Measurements from ENCODE around the gene PGA3. TPM values are rescaled to one million over a fixed set of nuclear protein-coding genes. Genes with fewer than 3 reads are reported as not detected.
"Not testable (repeated sequence)": the region's sequence is repeated elsewhere in the genome, so short reads cannot be mapped to it uniquely, and the experiment has no call there.

The PGA3 gene
- not detected for polyA plus RNA-seq (2012; ENCODE audit: insufficient read length, low read depth)

- not testable (repeated sequence) for TF ChIP-seq TAF1 (IDR thresholded peaks at IDR 0.05; ENCODE audit: borderline replicate concordance, insufficient read depth, low read length); SIN3A (IDR thresholded peaks at IDR 0.05; ENCODE audit: borderline replicate concordance, insufficient read depth, low read length); POLR2AphosphoS5 (IDR thresholded peaks at IDR 0.05; ENCODE audit: low read depth, low read length)
Measured at GRCh38 chr11:61202950-61203746, at the start of gene PGA3. TSS of gene PGA3 (plus strand) at chr11:61203515. CDS start at chr11:61203565, 50 bp downstream.

- no peak for TF ChIP-seq FOXP2 (optimal IDR thresholded peaks at IDR 0.05; ENCODE audit: borderline replicate concordance, extremely low read depth, extremely low read length, insufficient read depth)
- TF ChIP-seq POLR2AphosphoS5 (IDR thresholded peaks at IDR 0.05; ENCODE audit: low read depth, low read length) = no peak
- no peak for TF ChIP-seq REST (IDR thresholded peaks at IDR 0.05; ENCODE audit: insufficient read depth in 1 of 2, low read depth in 2 of 2, low read length in 2 of 2)
- TF ChIP-seq SIN3A (IDR thresholded peaks at IDR 0.05; ENCODE audit: borderline replicate concordance, insufficient read depth, low read length) = no peak
- no peak for TF ChIP-seq TAF1 (IDR thresholded peaks at IDR 0.05; ENCODE audit: borderline replicate concordance, insufficient read depth, low read length)
Measured at GRCh38 chr11:61153593-61154095, 49.7 kb upstream of the PGA3 start.

- TF ChIP-seq REST (IDR thresholded peaks at IDR 0.05; ENCODE audit: insufficient read depth in 1 of 2, low read depth in 2 of 2, low read length in 2 of 2) (no peak), SIN3A (IDR thresholded peaks at IDR 0.05; ENCODE audit: borderline replicate concordance, insufficient read depth, low read length) (no peak), TAF1 (IDR thresholded peaks at IDR 0.05; ENCODE audit: borderline replicate concordance, insufficient read depth, low read length) (no peak), POLR2AphosphoS5 (IDR thresholded peaks at IDR 0.05; ENCODE audit: low read depth, low read length) (no peak), FOXP2 (optimal IDR thresholded peaks at IDR 0.05; ENCODE audit: borderline replicate concordance, extremely low read depth, extremely low read length, insufficient read depth) (no peak)
Measured at GRCh38 chr11:61154528-61154927, 48.8 kb upstream of the PGA3 start.

- TF ChIP-seq POLR2AphosphoS5 (IDR thresholded peaks at IDR 0.05; ENCODE audit: low read depth, low read length) (no peak), SIN3A (IDR thresholded peaks at IDR 0.05; ENCODE audit: borderline replicate concordance, insufficient read depth, low read length) (no peak), FOXP2 (optimal IDR thresholded peaks at IDR 0.05; ENCODE audit: borderline replicate concordance, extremely low read depth, extremely low read length, insufficient read depth) (no peak), TAF1 (IDR thresholded peaks at IDR 0.05; ENCODE audit: borderline replicate concordance, insufficient read depth, low read length) (no peak), REST (IDR thresholded peaks at IDR 0.05; ENCODE audit: insufficient read depth in 1 of 2, low read depth in 2 of 2, low read length in 2 of 2) (no peak)
Measured at GRCh38 chr11:61155312-61155711, 48.0 kb upstream of the PGA3 start.

- TF ChIP-seq POLR2AphosphoS5 (IDR thresholded peaks at IDR 0.05; ENCODE audit: low read depth, low read length) (no peak), TAF1 (IDR thresholded peaks at IDR 0.05; ENCODE audit: borderline replicate concordance, insufficient read depth, low read length) (no peak), REST (IDR thresholded peaks at IDR 0.05; ENCODE audit: insufficient read depth in 1 of 2, low read depth in 2 of 2, low read length in 2 of 2) (no peak), SIN3A (IDR thresholded peaks at IDR 0.05; ENCODE audit: borderline replicate concordance, insufficient read depth, low read length) (no peak), FOXP2 (optimal IDR thresholded peaks at IDR 0.05; ENCODE audit: borderline replicate concordance, extremely low read depth, extremely low read length, insufficient read depth) (no peak)
Measured at GRCh38 chr11:61155741-61156140, 47.6 kb upstream of the PGA3 start.

Data from PFSK-1 (cell line).